Endodermal cell (in vitro differentiated cells): ENCODE results near the gene CFAP57. TPM values are rescaled to one million over a fixed set of nuclear protein-coding genes. Genes with fewer than 3 reads are reported as not detected.

Experiments used
- DNase-seq: peaks from one replicate; pipeline ENCODE4 v3.0.0-alpha.2; 2017
- H3K27ac ChIP-seq: 2 replicates; pipeline ENCODE4 v1.5.1; 2013; ENCODE audit warnings: mild to moderate bottlenecking, low read depth, low read length, moderate library complexity
- H3K27me3 ChIP-seq: 2 replicates; pipeline ENCODE4 v1.6.1; 2013; ENCODE audit warnings: mild to moderate bottlenecking, low read length, moderate library complexity; ENCODE audit not compliant: insufficient read depth, control insufficient read depth, poor library complexity, severe bottlenecking
- H3K36me3 ChIP-seq: 2 replicates; pipeline ENCODE4 v1.7.0; 2013; ENCODE audit warnings: mild to moderate bottlenecking, low read length, moderate library complexity; ENCODE audit not compliant: control insufficient read depth, insufficient read depth
- H3K4me1 ChIP-seq: one replicate; pipeline ENCODE4 v1.7.0; 2013; ENCODE audit warnings: low read length; ENCODE audit not compliant: control insufficient read depth, insufficient read depth
- H3K4me3 ChIP-seq: 2 replicates; pipeline ENCODE4 v1.5.1; 2013; ENCODE audit warnings: mild to moderate bottlenecking, low read length, moderate library complexity
- H3K9ac ChIP-seq: 2 replicates; pipeline ENCODE4 v1.6.1; 2013; ENCODE audit warnings: mild to moderate bottlenecking, low read length, moderate library complexity; ENCODE audit not compliant: poor library complexity, severe bottlenecking; ENCODE audit errors: extremely low read depth
- H3K9me3 ChIP-seq: 2 replicates; pipeline ENCODE4 v1.6.1; 2013; ENCODE audit warnings: mild to moderate bottlenecking, low read length, moderate library complexity; ENCODE audit not compliant: control insufficient read depth
- H3K27ac Mint-ChIP-seq: 2 replicates; pipeline ENCODE4 v1.8.0; 2020; ENCODE audit warnings: mixed read lengths
- H3K27me3 Mint-ChIP-seq: 2 replicates; pipeline ENCODE4 v1.8.0; 2021; ENCODE audit warnings: mild to moderate bottlenecking, mixed read lengths; ENCODE audit not compliant: insufficient read depth
- H3K36me3 Mint-ChIP-seq: 2 replicates; pipeline ENCODE4 v1.8.0; 2020; ENCODE audit warnings: low read depth, mixed read lengths
- H3K4me1 Mint-ChIP-seq: 2 replicates; pipeline ENCODE4 v1.8.0; 2020; ENCODE audit warnings: mixed read lengths
- H3K4me3 Mint-ChIP-seq: 2 replicates; pipeline ENCODE4 v1.8.0; 2020; ENCODE audit warnings: mild to moderate bottlenecking, moderate library complexity, mixed read lengths
- H3K9me3 Mint-ChIP-seq: 2 replicates; pipeline ENCODE4 v1.8.0; 2020; ENCODE audit warnings: mild to moderate bottlenecking, mixed read lengths
- CTCF ChIP-seq: fragments of 200-600 bp; sonication (generic); conservative IDR thresholded peaks from 2 replicates; pipeline ENCODE4 v1.5.0; 2021; ENCODE audit warnings: antibody characterized with exemption, mild to moderate bottlenecking
- WGBS, 2 experiments: methylation state at CpG; one replicate each; pipeline versions ENCODE4 v1.1.5 to v1.1.7; 2013; ENCODE audit warnings: missing lambda C conversion rate in 2 of 2, mixed read lengths in 1 of 2; ENCODE audit not compliant: insufficient coverage in 1 of 2, insufficient read length in 1 of 2; 5-methylcytosine and 5-hydroxymethylcytosine counted together
- total RNA-seq, 2 donors: library from RNA; stranded (reverse); fragmentation: NEBNext Ultra II Directional in 1 of 2; extraction: Animal tissue kit (Norgen Biotek cat#: 25700) in 1 of 2; gene quantifications; 2 replicates in 1 of 2; 3 replicates in 1 of 2; pipeline ENCODE4 v1.2.1, GENCODE V29; 2021

Gene CFAP57
- total RNA-seq, 2 donors from 2014 or later: 0.82 to 0.90 TPM

GRCh38 chr1:43227143-43227764 lies 55.1 kb downstream of the CFAP57 start:
- Histone ChIP-seq H3K27me3 (peaks cover 9% of the 10 kb centered on the region), H3K36me3 (no peaks in the 10 kb centered on the region), H3K9me3 (no peaks in the 10 kb centered on the region), H3K9ac (no peak overlapping the region), H3K27ac (no peak overlapping the region), H3K4me3 (no peak overlapping the region), H3K4me1 (no peaks in the 10 kb centered on the region)
- WGBS, 2 experiments: 32 to 38% methylated on average over 9 to 10 of the region's 10 CpGs
- peak; percentile 97 for DNase-seq
- Mint-ChIP-seq H3K4me1 (peaks cover 22% of the 10 kb centered on the region), H3K27ac (no peak overlapping the region), H3K4me3 (no peak overlapping the region), H3K36me3 (no peaks in the 10 kb centered on the region), H3K27me3 (peaks cover 10% of the 10 kb centered on the region), H3K9me3 (no peaks in the 10 kb centered on the region)
- peak; percentile 99 for TF ChIP-seq CTCF

GRCh38 chr1:43229826-43230780 lies 58.0 kb downstream of the CFAP57 start:
- no peaks in the 10 kb centered on the region for H3K36me3 ChIP-seq
- no peak overlapping the region for H3K9ac ChIP-seq
- no peaks in the 10 kb centered on the region for H3K9me3 ChIP-seq
- H3K4me3 ChIP-seq: no peak overlapping the region
- no peak for DNase-seq
- TF ChIP-seq CTCF: no peak
- H3K4me3 Mint-ChIP-seq: no peak overlapping the region
- WGBS, 2 experiments: 81 to 85% methylated on average over 5 to 6 of the region's 6 CpGs
- H3K4me1 Mint-ChIP-seq: peaks cover 22% of the 10 kb centered on the region
- H3K27ac Mint-ChIP-seq: no peak overlapping the region
- no peaks in the 10 kb centered on the region for H3K36me3 Mint-ChIP-seq
- H3K27ac ChIP-seq: no peak overlapping the region
- no peaks in the 10 kb centered on the region for H3K4me1 ChIP-seq
- peaks cover 4% of the 10 kb centered on the region for H3K27me3 Mint-ChIP-seq
- no peaks in the 10 kb centered on the region for H3K9me3 Mint-ChIP-seq
- peaks cover 8% of the 10 kb centered on the region for H3K27me3 ChIP-seq

GRCh38 chr1:43232074-43232473 lies 59.9 kb downstream of the CFAP57 start:
- H3K27me3 Mint-ChIP-seq: peaks cover 4% of the 10 kb centered on the region
- H3K36me3 ChIP-seq: no peaks in the 10 kb centered on the region
- WGBS, 2 experiments: 33 to 66% methylated on average over 2 to 4 of the region's 4 CpGs
- no peaks in the 10 kb centered on the region for H3K9me3 ChIP-seq
- no peak overlapping the region for H3K4me3 ChIP-seq
- H3K36me3 Mint-ChIP-seq: no peaks in the 10 kb centered on the region
- H3K4me1 Mint-ChIP-seq: peaks cover 20% of the 10 kb centered on the region
- H3K27ac ChIP-seq: no peak overlapping the region
- TF ChIP-seq CTCF: no peak
- no peak overlapping the region for H3K9ac ChIP-seq
- H3K4me1 ChIP-seq: no peaks in the 10 kb centered on the region
- H3K9me3 Mint-ChIP-seq: no peaks in the 10 kb centered on the region
- H3K27me3 ChIP-seq: peaks cover 8% of the 10 kb centered on the region
- no peak overlapping the region for H3K4me3 Mint-ChIP-seq
- no peak overlapping the region for H3K27ac Mint-ChIP-seq
- DNase-seq: no peak
